NCI-H524 (cell line): ENCODE results near the gene HS3ST5.

Experiments used
- DNase-seq, 2 experiments: peaks; one replicate each; lab custom pipeline; 2025; lab: John Stamatoyannopoulos, UW

HS3ST5 gene, protein sequence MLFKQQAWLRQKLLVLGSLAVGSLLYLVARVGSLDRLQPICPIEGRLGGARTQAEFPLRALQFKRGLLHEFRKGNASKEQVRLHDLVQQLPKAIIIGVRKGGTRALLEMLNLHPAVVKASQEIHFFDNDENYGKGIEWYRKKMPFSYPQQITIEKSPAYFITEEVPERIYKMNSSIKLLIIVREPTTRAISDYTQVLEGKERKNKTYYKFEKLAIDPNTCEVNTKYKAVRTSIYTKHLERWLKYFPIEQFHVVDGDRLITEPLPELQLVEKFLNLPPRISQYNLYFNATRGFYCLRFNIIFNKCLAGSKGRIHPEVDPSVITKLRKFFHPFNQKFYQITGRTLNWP

DNA sequence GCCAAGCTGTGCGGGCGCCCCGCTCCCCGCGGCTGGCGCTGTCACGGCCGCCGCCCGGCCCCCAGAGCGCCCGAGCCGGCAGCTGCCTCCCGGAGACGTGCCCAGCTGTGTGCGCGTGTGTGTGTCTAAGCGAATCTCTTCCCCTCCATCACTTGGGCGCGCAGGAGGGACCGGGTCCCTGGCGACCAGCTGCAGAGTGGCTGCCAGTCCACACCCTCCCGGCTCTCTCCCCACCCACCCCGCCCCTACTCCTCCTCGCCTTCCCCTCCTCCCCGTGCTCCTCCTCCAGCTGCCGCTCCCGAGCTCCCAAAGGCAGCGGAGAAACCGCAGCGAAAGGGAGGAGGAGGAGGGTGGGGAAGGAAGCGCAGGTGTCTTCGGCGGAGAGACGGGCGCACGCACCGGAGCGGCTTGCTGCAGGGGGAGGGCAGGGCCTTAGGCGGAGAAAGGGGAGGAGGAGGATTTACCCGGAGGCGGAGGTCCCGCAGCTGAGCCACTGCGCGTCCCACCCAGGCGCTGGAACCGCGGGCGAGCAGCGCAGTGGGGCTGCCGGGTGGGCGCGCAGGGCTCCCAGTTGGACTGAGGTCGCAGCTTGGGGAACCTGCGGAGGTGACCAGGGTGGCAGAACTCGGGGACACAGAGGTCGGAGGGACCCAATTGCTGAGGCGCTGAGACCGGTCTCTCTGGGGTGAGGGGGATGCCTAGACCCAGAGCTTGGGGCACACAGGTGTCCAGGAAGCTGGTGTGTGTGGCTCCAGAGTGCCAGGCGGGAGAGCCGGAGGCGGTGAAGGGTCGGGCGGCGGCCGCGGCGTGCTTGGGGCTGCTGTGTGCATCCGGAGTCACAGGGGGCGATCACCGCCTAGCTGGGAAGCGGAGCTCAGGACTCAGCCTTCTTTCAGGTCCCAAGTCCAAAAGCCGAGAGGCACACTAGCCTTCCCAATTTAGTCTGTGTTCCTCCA lies at the start of gene HS3ST5:
Gene HS3ST5 (minus strand): TSS at position 198 of the 956 bp plus-strand sequence. CDS start 280,178 bp downstream, outside the sequence.
- DNase-seq, result peak; percentile 75 to 89

DNA sequence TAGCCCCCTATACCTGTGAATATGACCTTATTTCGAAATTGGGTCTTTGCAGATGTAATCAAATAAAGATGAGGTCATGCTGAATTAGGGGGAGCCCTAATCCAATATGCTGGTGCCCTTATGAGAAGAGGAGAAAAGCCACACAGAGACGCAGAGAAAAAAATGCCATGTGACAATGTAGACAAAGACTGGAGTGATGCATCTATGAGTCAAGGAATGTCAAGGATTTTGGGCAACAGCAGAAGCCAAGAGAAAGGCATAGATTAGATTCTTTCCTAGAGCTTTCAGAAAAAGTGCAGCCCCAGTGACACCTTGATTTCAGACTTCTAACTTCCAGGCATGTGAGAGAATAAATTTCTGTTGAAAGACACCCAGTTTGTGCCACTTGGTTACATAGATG lies 47.4 kb upstream of the HS3ST5 start:
- no peak for DNase-seq

GRCh38 chr6:114389111-114389510 lies 46.3 kb upstream of the HS3ST5 start:
- DNase-seq, result no peak

- no peak for DNase-seq
These were observed 39.6 kb upstream of the HS3ST5 start for GRCh38 chr6:114382406-114382805.

GRCh38 chr6:114377881-114378280 lies 35.1 kb upstream of the HS3ST5 start:
- DNase-seq, result no peak

- DNase-seq, result no peak
These were observed 33.9 kb upstream of the HS3ST5 start for GRCh38 chr6:114376611-114377175.

- DNase-seq, result no peak
These were observed 32.8 kb upstream of the HS3ST5 start for GRCh38 chr6:114375541-114376192.

GRCh38 chr6:114367315-114367961 lies 24.6 kb upstream of the HS3ST5 start:
- DNase-seq, result no peak

DNA sequence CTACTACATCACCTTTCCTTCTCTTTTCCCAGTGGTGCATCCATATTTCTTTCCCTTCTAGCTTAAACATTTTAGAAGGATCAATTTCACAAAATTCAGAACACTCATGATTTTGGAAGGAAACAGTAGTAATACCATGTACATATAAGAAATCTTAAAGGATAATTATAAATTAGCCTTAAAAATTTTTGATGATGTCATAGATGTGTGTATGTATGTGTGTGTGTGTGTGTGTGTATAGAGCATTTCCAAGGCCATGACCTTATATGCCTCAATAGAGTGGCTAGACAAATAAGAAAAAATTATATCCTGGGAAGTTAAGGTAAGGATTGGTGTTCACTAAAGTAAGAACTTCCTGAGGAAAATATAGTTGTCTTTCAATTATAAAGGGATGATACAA lies 24.1 kb upstream of the HS3ST5 start:
- DNase-seq, result no peak

DNA sequence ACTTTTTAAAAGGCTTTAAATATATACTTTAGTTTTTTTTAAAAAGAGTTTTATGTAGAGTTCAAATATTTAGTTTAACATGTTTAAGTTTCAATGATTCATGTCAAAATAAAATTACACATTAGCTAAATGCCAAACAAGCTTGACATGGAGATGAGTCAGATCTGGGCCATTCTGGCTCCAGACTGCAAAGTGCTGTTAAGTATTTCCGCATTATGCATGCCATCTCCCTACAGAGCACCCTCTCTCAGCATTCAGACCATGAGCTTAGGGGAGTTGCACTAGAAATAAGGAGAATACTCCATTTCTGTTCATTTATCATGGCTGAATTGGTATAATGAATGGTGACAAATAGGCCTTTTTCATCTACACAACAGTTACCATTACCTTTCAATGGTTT lies 21.5 kb upstream of the HS3ST5 start:
- DNase-seq, result no peak

- DNase-seq, result no peak
These were observed 20.1 kb upstream of the HS3ST5 start for GRCh38 chr6:114362957-114363356.

DNA sequence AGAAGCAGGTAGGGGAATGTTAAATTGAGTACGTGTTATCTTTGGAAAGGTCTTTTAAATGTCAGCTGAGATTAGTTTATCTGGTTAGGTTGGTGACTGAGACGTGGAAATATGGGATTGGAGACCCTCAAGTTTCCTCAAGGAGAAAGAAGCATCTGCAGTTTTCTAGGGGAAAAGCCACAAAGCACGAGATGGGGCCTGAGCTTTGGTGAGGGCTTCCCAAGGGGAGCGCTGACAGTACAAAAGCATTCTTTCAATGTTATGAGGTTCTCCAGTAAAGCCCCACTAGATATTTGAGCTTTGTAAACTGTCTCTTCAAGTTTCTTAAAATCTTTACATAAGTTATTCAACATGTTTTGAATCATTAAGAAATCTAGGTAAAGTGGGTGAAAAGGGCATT lies 19.6 kb upstream of the HS3ST5 start:
- no peak for DNase-seq

GRCh38 chr6:114361036-114361435 lies 18.2 kb upstream of the HS3ST5 start:
- no peak for DNase-seq

DNA sequence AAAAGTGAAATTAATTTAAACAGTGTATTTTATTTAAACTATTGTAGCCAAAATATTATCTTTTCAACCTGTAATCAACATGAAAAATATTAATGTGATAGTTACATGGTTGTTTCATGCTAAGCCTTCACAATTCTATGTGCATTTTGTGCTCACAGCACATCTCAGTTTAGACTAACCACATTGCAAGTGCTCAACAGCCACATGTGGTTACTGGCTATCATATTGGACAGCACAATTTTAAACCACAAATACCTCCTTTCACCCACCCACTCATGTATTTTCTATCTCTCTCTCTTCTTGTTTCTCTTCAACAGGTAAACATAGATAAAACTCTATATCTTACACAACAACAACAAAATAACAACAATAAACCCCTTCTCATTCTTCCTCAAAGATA lies 12.5 kb upstream of the HS3ST5 start:
- DNase-seq, result no peak

DNA sequence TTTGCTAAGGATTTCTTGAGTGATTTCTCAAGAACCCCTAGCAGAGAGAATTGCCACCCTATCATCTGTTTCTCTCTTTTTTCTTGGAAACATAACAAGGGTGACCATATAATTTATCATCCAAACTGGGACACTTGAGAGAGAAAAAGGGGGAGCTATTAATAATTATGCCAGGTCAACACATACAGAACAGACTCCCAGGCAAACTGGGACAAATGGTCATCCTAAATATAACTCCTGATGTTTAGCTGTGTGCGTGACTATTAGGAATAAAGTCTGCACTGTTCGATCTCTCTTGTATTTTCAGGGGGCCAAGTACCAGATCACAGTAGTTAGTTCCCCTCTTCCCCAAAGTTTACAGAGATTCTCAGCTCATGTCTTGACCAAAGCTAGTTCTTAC lies 11.7 kb upstream of the HS3ST5 start:
- no peak for DNase-seq

DNA sequence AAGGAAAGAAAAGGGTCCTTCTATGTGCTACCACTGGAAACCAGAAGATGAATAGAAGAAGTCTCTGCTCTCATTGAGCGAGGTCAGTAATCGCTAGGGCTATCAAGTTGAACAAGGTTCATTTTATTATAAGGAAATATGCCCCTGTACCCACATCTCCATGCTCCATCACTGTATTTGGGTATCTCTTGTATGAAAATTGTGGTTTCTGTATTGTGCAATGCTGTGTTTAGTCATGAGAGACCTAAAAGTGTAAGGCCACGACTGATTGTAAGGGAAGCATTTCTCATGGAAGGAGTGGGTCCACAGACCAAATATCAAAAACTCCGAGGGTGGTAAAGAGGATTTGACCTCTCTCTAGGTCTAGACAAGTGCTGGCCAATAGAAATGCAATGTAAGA lies 3.6 kb upstream of the HS3ST5 start:
- DNase-seq, result no peak

DNA sequence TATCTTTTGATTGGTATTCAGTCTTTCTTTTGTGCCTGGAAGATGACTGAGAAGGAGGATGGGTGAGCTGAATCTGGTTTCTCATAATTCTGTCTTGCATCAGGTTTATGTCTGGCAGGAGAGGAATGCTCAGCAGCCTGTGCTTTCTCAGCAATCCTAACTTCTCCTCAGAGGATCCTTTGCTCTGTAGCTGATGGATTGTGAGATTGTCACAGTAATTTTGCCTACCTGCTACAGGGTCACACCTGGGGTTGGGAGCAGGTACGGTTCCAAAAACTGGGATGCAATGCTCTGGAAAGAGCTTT lies 2.1 kb upstream of the HS3ST5 start:
- DNase-seq, result no peak

DNA sequence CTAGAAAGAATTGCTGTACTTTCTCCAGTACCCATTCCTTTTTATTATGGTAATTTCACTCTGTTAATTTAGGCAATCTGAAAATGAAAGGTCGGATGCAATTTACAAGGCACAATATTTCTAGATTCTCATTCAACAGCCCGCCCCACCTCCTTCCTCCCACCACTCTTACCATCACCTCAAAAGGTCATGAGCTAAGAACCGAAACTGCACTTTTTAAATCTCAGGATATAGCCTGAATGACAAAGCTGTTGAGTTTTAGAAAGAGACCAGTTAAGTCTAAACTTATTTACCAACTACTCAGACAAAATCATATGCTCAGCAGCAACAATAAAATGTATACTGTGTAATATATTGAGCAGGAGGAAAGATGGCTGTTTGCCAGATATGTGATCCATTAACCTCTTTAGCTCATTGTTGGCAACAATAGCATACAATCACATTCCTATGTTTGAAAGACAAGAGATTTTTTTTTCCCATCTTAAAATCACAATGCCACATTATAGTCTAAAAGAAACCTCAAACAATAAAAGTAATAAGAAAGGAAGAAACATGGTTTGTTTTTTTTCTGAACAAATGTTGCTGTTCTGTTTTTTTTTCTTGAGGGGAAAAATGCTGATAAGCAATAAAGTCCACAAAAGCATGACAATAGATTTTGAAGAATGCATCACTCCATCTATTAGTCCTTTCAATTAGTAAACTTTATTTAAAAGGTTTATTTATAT lies 1.6 kb upstream of the HS3ST5 start:
- DNase-seq, result no peak

GRCh38 chr6:114343782-114344144 lies 940 bp upstream of the HS3ST5 start:
- no peak for DNase-seq

- DNase-seq, result peak; percentile 66 to 79
These were observed 567 bp downstream of the HS3ST5 start for GRCh38 chr6:114342086-114342825.

DNA sequence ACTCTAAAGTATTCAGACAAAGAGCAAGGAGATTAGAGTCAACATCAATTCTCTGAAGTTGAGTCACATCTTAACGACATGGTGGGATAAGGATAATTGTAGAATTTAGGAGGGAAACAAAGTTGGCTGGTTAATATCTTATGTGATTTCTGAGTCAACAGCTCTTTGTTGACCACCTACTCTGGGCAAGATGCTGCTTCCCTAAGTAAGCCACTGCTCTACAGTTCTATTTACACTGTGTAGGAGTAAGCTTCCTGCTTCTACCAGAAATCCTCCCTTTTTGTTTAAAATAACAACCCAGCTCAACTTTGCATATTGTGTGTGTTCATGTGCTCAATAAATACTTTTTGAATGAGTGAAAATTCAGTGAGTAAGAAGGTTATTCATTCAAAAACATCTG lies 3.1 kb downstream of the HS3ST5 start:
- no peak for DNase-seq
